Measurements from ENCODE around the gene CHST6. TPM values are rescaled to one million over a fixed set of nuclear protein-coding genes. Genes with fewer than 3 reads are reported as not detected.

CHST6 gene
- total RNA-seq, 1 experiment from 2014 or later: 0.91 TPM

DNA sequence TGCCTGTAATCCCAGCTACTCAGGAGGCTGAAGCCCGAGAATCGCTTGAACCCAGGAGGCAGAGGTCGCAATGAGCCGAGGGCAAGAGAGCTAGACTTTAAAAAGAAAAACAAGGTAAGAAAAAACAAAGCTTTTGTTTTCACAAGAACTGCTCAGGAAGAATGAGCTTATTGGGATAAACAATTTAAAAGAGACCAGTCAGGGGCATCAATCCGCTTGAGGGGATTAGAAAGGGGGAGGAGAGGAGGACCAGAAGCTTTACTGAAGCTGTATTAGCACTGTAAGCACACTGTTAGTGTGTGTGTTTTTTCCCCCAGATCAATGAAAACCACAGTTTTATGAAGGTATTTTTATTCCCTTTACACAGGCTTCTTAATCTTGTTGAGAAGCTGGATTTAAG lies 39.6 kb downstream of the CHST6 start:
- Histone ChIP-seq H3K27ac (ENCODE audit: low read length) (no peak overlapping the region), H3K9me2 (replicated peaks; ENCODE audit: low read length) (no peaks in the 10 kb centered on the region), H3K4me3 (ENCODE audit: low read length) (no peak overlapping the region), H3F3A (ENCODE audit: low read length, unreplicated experiment) (no peaks in the 10 kb centered on the region), H2AFZ (ENCODE audit: low read length) (no peak overlapping the region), H3K9ac (ENCODE audit: low read length) (no peak overlapping the region), H3K79me2 (ENCODE audit: low read length) (peaks cover 89% of the 10 kb centered on the region), H3K4me1 (ENCODE audit: insufficient read depth, low read length) (no peaks in the 10 kb centered on the region), H3K9me3 (ENCODE audit: low read length) (no peaks in the 10 kb centered on the region), H3K36me3 (ENCODE audit: low read depth, low read length) (0 out of 2 replicates have a peak, but pooled peaks cover 2% of the 10 kb centered on the region), H3K4me2 (ENCODE audit: low read length) (no peak overlapping the region), H3K27me3 (ENCODE audit: low read length) (no peaks in the 10 kb centered on the region), H4K20me1 (ENCODE audit: low read length) (peaks cover 7% of the 10 kb centered on the region; the same call in 1 of the 2 replicates)
- ChIA-PET CTCF (no interaction called here), POLR2A (ENCODE audit: unreplicated experiment) (interaction anchor here (0.7 kb wide), 1 partner anchor 166 kb away, joined by 4 read pairs; no protein-coding TSS in a partner anchor)
- intact Hi-C loops (cut with micrococcal nuclease): no loop called here
- BruUV-seq (replicated peaks): no TSS peak
- no peak for ATAC-seq
- no peak for DNase-seq
- TF ChIP-seq, protein P1, sequence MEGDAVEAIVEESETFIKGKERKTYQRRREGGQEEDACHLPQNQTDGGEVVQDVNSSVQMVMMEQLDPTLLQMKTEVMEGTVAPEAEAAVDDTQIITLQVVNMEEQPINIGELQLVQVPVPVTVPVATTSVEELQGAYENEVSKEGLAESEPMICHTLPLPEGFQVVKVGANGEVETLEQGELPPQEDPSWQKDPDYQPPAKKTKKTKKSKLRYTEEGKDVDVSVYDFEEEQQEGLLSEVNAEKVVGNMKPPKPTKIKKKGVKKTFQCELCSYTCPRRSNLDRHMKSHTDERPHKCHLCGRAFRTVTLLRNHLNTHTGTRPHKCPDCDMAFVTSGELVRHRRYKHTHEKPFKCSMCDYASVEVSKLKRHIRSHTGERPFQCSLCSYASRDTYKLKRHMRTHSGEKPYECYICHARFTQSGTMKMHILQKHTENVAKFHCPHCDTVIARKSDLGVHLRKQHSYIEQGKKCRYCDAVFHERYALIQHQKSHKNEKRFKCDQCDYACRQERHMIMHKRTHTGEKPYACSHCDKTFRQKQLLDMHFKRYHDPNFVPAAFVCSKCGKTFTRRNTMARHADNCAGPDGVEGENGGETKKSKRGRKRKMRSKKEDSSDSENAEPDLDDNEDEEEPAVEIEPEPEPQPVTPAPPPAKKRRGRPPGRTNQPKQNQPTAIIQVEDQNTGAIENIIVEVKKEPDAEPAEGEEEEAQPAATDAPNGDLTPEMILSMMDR (conservative IDR thresholded peaks at IDR 0.05; ENCODE audit: low read depth, low read length): no peak
- TF ChIP-seq EZH2 (IDR thresholded peaks at IDR 0.05; ENCODE audit: low read length, unreplicated experiment) (no peak), EZH2phosphoT487 (IDR thresholded peaks at IDR 0.05; ENCODE audit: borderline replicate concordance, low read length) (no peak)

DNA sequence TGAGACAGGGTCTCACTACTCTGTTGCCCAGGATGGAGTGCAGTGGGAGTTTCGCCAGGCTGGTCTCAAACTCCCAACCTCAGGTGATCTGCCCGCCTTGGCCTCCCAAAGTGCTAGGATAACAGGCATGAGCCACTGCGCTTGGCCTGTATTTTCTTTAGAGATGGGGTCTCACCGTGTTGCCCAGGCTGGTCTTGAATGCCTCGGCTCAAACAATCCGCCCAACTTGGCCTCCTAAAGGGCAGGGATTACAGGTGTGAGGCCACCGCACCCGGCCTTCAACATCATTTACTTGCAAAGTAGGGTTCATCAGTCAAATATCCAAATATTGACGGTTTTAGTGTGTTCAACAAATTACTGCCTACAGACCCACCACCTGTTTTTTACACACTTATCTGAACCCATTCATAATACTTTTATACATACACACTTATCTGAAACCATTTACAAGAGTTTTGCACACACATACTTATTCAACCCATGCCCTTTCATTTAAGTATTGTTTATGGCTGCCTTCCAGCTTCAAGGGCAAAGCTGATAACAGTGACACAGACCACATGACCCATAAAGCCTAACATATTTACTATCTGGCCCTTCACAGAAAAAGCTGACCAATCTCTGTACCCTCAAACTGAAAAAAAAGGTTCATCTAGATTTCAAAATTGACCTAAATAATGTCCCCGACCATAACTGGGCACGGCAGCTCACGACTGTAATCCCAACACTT lies 42.6 kb downstream of the CHST6 start:
- 0 out of 2 replicates have a peak, but pooled peaks cover 2% of the 10 kb centered on the region for H3K36me3 ChIP-seq (ENCODE audit: low read depth, low read length)
- H3F3A ChIP-seq (ENCODE audit: low read length, unreplicated experiment): no peaks in the 10 kb centered on the region
- peaks cover 59% of the 10 kb centered on the region for H3K79me2 ChIP-seq (ENCODE audit: low read length)
- no peak overlapping the region for H3K9ac ChIP-seq (ENCODE audit: low read length)
- intact Hi-C loops (cut with micrococcal nuclease): no loop called here
- no peaks in the 10 kb centered on the region for H3K4me1 ChIP-seq (ENCODE audit: insufficient read depth, low read length)
- H2AFZ ChIP-seq (ENCODE audit: low read length): no peak overlapping the region
- TF ChIP-seq EZH2 (IDR thresholded peaks at IDR 0.05; ENCODE audit: low read length, unreplicated experiment) (no peak), EZH2phosphoT487 (IDR thresholded peaks at IDR 0.05; ENCODE audit: borderline replicate concordance, low read length) (no peak)
- TF ChIP-seq, protein P1 (conservative IDR thresholded peaks at IDR 0.05; ENCODE audit: low read depth, low read length): no peak
- H4K20me1 ChIP-seq (ENCODE audit: low read length): peaks cover 4% of the 10 kb centered on the region; the same call in 1 of the 2 replicates
- no peak overlapping the region for H3K4me2 ChIP-seq (ENCODE audit: low read length)
- ATAC-seq: no peak
- no peak overlapping the region for H3K27ac ChIP-seq (ENCODE audit: low read length)
- no peaks in the 10 kb centered on the region for H3K27me3 ChIP-seq (ENCODE audit: low read length)
- no peaks in the 10 kb centered on the region for H3K9me3 ChIP-seq (ENCODE audit: low read length)
- no peak overlapping the region for H3K4me3 ChIP-seq (ENCODE audit: low read length)
- BruUV-seq (replicated peaks): no TSS peak
- H3K9me2 ChIP-seq (replicated peaks; ENCODE audit: low read length): no peaks in the 10 kb centered on the region
- DNase-seq: no peak
- ChIA-PET CTCF (no interaction called here), POLR2A (ENCODE audit: unreplicated experiment) (no interaction called here)

DNA sequence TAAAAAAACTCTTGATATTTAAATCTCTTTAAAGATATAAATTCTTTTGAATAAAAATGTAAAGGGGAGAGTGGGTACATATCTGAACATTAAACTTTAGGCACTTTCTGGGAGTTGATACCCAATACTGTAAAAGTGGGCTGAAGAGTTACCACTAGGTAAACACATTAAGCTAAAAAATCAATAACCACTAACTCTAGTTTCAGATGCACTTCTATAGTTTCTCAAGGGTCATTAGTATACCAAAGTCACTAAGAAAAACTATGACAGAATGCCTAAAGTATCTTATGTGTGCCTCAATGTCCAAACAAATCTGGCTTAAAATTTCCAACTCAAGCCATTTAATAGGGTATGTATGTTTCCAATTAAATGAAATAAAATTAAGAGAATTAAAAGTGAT lies 48.8 kb downstream of the CHST6 start:
- no peak for DNase-seq
- no peak overlapping the region for H3K27ac ChIP-seq (ENCODE audit: low read length)
- ChIA-PET CTCF (no interaction called here), POLR2A (ENCODE audit: unreplicated experiment) (no interaction called here)
- no peak overlapping the region for H3K4me2 ChIP-seq (ENCODE audit: low read length)
- H3F3A ChIP-seq (ENCODE audit: low read length, unreplicated experiment): no peaks in the 10 kb centered on the region
- H4K20me1 ChIP-seq (ENCODE audit: low read length): no peaks in the 10 kb centered on the region
- 0 out of 2 replicates have a peak, but pooled peaks cover 1% of the 10 kb centered on the region for H3K79me2 ChIP-seq (ENCODE audit: low read length)
- TF ChIP-seq EZH2 (IDR thresholded peaks at IDR 0.05; ENCODE audit: low read length, unreplicated experiment): no peak
- TF ChIP-seq, protein P1 (conservative IDR thresholded peaks at IDR 0.05; ENCODE audit: low read depth, low read length): no peak
- TF ChIP-seq EZH2phosphoT487 (IDR thresholded peaks at IDR 0.05; ENCODE audit: borderline replicate concordance, low read length): no peak
- intact Hi-C loops (cut with micrococcal nuclease): no loop called here
- ATAC-seq: no peak
- H2AFZ ChIP-seq (ENCODE audit: low read length): no peak overlapping the region
- no peaks in the 10 kb centered on the region for H3K9me3 ChIP-seq (ENCODE audit: low read length)
- no TSS peak for BruUV-seq (replicated peaks)
- H3K36me3 ChIP-seq (ENCODE audit: low read depth, low read length): 0 out of 2 replicates have a peak, but pooled peaks cover 5% of the 10 kb centered on the region
- H3K9ac ChIP-seq (ENCODE audit: low read length): no peak overlapping the region
- H3K27me3 ChIP-seq (ENCODE audit: low read length): no peaks in the 10 kb centered on the region
- no peak overlapping the region for H3K4me3 ChIP-seq (ENCODE audit: low read length)
- H3K4me1 ChIP-seq (ENCODE audit: insufficient read depth, low read length): no peaks in the 10 kb centered on the region
- H3K9me2 ChIP-seq (replicated peaks; ENCODE audit: low read length): no peaks in the 10 kb centered on the region
